ENCODE measurements around the gene SYN1.

SYN1 gene

DNA sequence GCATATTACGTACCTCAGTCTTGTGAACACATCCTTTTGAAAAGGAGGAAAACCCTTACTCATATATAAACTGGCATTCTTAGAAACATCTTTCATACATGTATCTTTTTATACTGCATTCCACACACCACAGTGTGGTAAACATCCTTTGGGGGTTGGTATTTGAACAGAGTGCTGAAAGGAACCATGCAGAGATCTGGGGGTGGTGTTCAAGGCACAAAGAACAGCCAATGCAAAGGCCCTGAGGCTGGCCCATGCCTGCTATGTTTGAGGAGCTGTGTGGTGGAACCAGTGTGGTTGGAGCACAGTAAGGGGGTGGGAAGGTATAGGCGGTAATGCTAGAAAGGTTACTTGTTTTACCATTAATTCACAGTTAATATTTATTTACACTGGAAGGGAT lies 28.7 kb upstream of the SYN1 start:
- Histone ChIP-seq H3K23ac (ENCODE audit: low read length) (no peak overlapping the region), H4K12ac (ENCODE audit: low read depth, low read length) (no peak overlapping the region), H4K8ac (ENCODE audit: low read depth, low read length) (no peak overlapping the region), H3K79me1 (ENCODE audit: low read length) (peaks cover 6% of the 10 kb centered on the region), H2BK5ac (ENCODE audit: low read depth, low read length, poor library complexity) (no peak overlapping the region), H3K79me2 (ENCODE audit: control insufficient read depth, insufficient read depth, low read length, poor library complexity) (peaks cover 3% of the 10 kb centered on the region), H2AFZ (ENCODE audit: insufficient read depth, low read length, poor library complexity) (no peak overlapping the region), H2BK120ac (ENCODE audit: insufficient read depth, low read length, poor library complexity) (no peak overlapping the region), H2BK12ac (ENCODE audit: low read length) (no peak overlapping the region), H3K4me3 (ENCODE audit: low read depth, low read length) (no peak overlapping the region), H2AK5ac (ENCODE audit: low read length) (no peak overlapping the region), H4K91ac (ENCODE audit: low read depth, low read length) (no peak overlapping the region), H3K14ac (ENCODE audit: low read length) (no peak overlapping the region), H3K18ac (ENCODE audit: low read length) (no peak overlapping the region), H3K4me1 (ENCODE audit: control insufficient read depth in 1 of 2, insufficient read depth in 2 of 2, low read length in 2 of 2) (peaks cover 4 to 6% of the 10 kb centered on the region in 2 experiments), H3K9ac (ENCODE audit: low read length) (no peak overlapping the region), H3K4ac (ENCODE audit: low read depth, low read length) (no peak overlapping the region), H3K9me3 (ENCODE audit: insufficient read depth, low read depth, low read length) (no peaks in the 10 kb centered on the region), H3K36me3 (ENCODE audit: control insufficient read depth in 1 of 2, insufficient read depth in 2 of 2, low read length in 2 of 2) (peaks cover 0 to 2% of the 10 kb centered on the region in 2 experiments), H3K27me3 (ENCODE audit: insufficient read depth, low read length) (no peaks in the 10 kb centered on the region), H3K27ac (ENCODE audit: low read depth, low read length) (no peak overlapping the region), H3K4me2 (ENCODE audit: low read length) (no peak overlapping the region)
- no peak for DNase-seq
- no CpG with 5 or more reads among the region's 2 CpGs for WGBS (ENCODE audit: extremely low coverage, insufficient coverage, insufficient read length)

DNA sequence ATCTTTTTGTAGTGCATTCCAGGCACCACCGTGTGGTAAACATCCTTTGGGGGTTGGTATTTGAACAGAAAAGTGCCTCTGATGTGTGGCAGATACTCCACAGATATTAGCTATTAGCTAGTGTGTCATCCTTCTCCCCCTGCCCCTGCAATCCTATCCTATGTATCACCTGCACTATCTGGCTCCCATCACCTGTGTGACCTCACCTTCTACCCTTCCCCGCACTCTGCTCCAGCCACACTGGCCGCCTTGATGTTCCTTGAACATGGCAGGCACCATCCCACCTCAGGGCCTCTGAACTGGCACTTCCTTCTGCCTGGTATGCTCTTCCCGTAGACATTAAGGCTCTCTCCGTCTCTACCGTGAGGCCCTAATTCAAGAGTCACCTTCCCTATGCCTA lies 27.0 kb upstream of the SYN1 start:
- Histone ChIP-seq H3K27me3 (ENCODE audit: insufficient read depth, low read length) (no peaks in the 10 kb centered on the region), H3K9me3 (ENCODE audit: insufficient read depth, low read depth, low read length) (no peaks in the 10 kb centered on the region), H3K18ac (ENCODE audit: low read length) (no peak overlapping the region), H2AK5ac (ENCODE audit: low read length) (no peak overlapping the region), H2AFZ (ENCODE audit: insufficient read depth, low read length, poor library complexity) (no peak overlapping the region), H2BK5ac (ENCODE audit: low read depth, low read length, poor library complexity) (no peak overlapping the region), H2BK120ac (ENCODE audit: insufficient read depth, low read length, poor library complexity) (no peak overlapping the region), H3K4me3 (ENCODE audit: low read depth, low read length) (no peak overlapping the region), H3K14ac (ENCODE audit: low read length) (no peak overlapping the region), H3K9ac (ENCODE audit: low read length) (no peak overlapping the region), H4K12ac (ENCODE audit: low read depth, low read length) (no peak overlapping the region), H4K8ac (ENCODE audit: low read depth, low read length) (no peak overlapping the region), H3K23ac (ENCODE audit: low read length) (no peak overlapping the region), H3K79me1 (ENCODE audit: low read length) (peaks cover 6% of the 10 kb centered on the region), H3K4ac (ENCODE audit: low read depth, low read length) (no peak overlapping the region), H4K91ac (ENCODE audit: low read depth, low read length) (no peak overlapping the region), H3K36me3 (ENCODE audit: control insufficient read depth in 1 of 2, insufficient read depth in 2 of 2, low read length in 2 of 2) (no peaks in the 10 kb centered on the region), H2BK12ac (ENCODE audit: low read length) (no peak overlapping the region), H3K4me2 (ENCODE audit: low read length) (no peak overlapping the region), H3K4me1 (ENCODE audit: control insufficient read depth in 1 of 2, insufficient read depth in 2 of 2, low read length in 2 of 2) (peaks cover 4 to 6% of the 10 kb centered on the region in 2 experiments), H3K79me2 (ENCODE audit: control insufficient read depth, insufficient read depth, low read length, poor library complexity) (peaks cover 3% of the 10 kb centered on the region), H3K27ac (ENCODE audit: low read depth, low read length) (peak overlapping the region; percentile 26)
- peak; percentile 23 to 36 for DNase-seq
- no CpG with 5 or more reads among the region's 6 CpGs for WGBS (ENCODE audit: extremely low coverage, insufficient coverage, insufficient read length)

DNA sequence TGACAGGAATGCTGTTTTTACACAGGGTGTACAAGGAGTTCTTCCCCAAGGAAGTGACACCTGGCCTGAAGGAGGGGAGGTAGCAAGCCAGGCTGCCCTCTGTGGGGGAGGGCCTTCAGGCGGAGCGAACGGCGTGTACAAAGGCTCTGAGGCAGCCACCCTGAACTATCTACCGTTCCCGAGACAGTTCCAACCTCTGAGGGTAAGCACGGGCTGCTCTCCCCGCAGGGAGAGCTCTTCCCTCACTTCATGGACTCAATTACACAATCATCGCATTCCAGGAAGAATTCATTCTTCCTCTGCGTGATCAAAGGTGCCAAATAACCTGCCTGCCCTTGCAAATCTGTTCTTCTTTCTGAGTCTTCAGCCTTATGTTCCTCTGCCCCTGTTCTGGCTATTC lies 25.9 kb upstream of the SYN1 start:
- Histone ChIP-seq H3K9me3 (ENCODE audit: insufficient read depth, low read depth, low read length) (no peaks in the 10 kb centered on the region), H3K79me1 (ENCODE audit: low read length) (peaks cover 3% of the 10 kb centered on the region), H3K23ac (ENCODE audit: low read length) (no peak overlapping the region), H3K79me2 (ENCODE audit: control insufficient read depth, insufficient read depth, low read length, poor library complexity) (peaks cover 3% of the 10 kb centered on the region), H2AK5ac (ENCODE audit: low read length) (no peak overlapping the region), H4K91ac (ENCODE audit: low read depth, low read length) (no peak overlapping the region), H4K8ac (ENCODE audit: low read depth, low read length) (no peak overlapping the region), H3K4me2 (ENCODE audit: low read length) (no peak overlapping the region), H2BK120ac (ENCODE audit: insufficient read depth, low read length, poor library complexity) (no peak overlapping the region), H3K18ac (ENCODE audit: low read length) (no peak overlapping the region), H3K4me3 (ENCODE audit: low read depth, low read length) (no peak overlapping the region), H2BK12ac (ENCODE audit: low read length) (no peak overlapping the region), H2BK5ac (ENCODE audit: low read depth, low read length, poor library complexity) (no peak overlapping the region), H3K14ac (ENCODE audit: low read length) (no peak overlapping the region), H2AFZ (ENCODE audit: insufficient read depth, low read length, poor library complexity) (no peak overlapping the region), H3K27ac (ENCODE audit: low read depth, low read length) (no peak overlapping the region), H3K27me3 (ENCODE audit: insufficient read depth, low read length) (no peaks in the 10 kb centered on the region), H3K9ac (ENCODE audit: low read length) (no peak overlapping the region), H4K12ac (ENCODE audit: low read depth, low read length) (no peak overlapping the region), H3K4me1 (ENCODE audit: control insufficient read depth in 1 of 2, insufficient read depth in 2 of 2, low read length in 2 of 2) (peaks cover 4 to 6% of the 10 kb centered on the region in 2 experiments), H3K36me3 (ENCODE audit: control insufficient read depth in 1 of 2, insufficient read depth in 2 of 2, low read length in 2 of 2) (peaks cover 4 to 8% of the 10 kb centered on the region in 2 experiments), H3K4ac (ENCODE audit: low read depth, low read length) (no peak overlapping the region)
- WGBS (ENCODE audit: extremely low coverage, insufficient coverage, insufficient read length): no CpG with 5 or more reads among the region's 10 CpGs
- peak; percentile 47 to 70 for DNase-seq

DNA sequence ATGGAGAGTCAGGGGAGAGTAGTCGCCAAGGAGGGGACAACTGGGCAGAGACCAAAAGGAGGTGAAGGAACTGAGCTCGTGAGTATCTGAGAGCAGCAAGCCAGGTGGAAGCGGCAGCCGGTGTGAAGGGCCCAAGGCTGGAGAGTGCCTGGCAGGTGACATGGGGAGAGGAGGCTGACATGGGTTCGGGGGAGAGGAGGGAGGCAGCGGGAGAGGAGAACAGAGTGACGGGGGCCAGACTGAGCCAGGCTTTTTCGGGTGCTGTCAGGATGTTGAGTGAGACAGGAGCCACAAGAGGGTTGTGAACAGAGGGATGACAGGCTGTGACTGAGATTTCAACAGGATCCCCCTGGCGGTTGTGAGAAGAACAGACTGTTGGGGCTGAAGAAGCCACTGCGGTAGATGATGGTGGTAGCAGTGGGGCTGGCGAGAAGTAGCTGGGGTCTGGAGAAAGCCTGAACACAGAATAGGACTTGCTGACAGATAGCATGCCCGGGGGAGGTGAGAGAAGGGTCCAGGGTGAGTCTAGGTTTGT lies 25.0 kb upstream of the SYN1 start:
- peak in 1 of 2 donors; percentile 21 for DNase-seq
- H3K36me3 ChIP-seq (ENCODE audit: control insufficient read depth in 1 of 2, insufficient read depth in 2 of 2, low read length in 2 of 2): peaks cover 4 to 13% of the 10 kb centered on the region in 2 experiments
- H2BK120ac ChIP-seq (ENCODE audit: insufficient read depth, low read length, poor library complexity): no peak overlapping the region
- H3K79me1 ChIP-seq (ENCODE audit: low read length): no peaks in the 10 kb centered on the region
- H3K27ac ChIP-seq (ENCODE audit: low read depth, low read length): no peak overlapping the region
- no peak overlapping the region for H4K8ac ChIP-seq (ENCODE audit: low read depth, low read length)
- H3K4me2 ChIP-seq (ENCODE audit: low read length): no peak overlapping the region
- no peak overlapping the region for H2AK5ac ChIP-seq (ENCODE audit: low read length)
- H3K4ac ChIP-seq (ENCODE audit: low read depth, low read length): no peak overlapping the region
- H3K4me3 ChIP-seq (ENCODE audit: low read depth, low read length): no peak overlapping the region
- H2BK12ac ChIP-seq (ENCODE audit: low read length): no peak overlapping the region
- no peaks in the 10 kb centered on the region for H3K9me3 ChIP-seq (ENCODE audit: insufficient read depth, low read depth, low read length)
- no peak overlapping the region for H3K9ac ChIP-seq (ENCODE audit: low read length)
- H3K18ac ChIP-seq (ENCODE audit: low read length): no peak overlapping the region
- no peak overlapping the region for H3K23ac ChIP-seq (ENCODE audit: low read length)
- H4K12ac ChIP-seq (ENCODE audit: low read depth, low read length): no peak overlapping the region
- WGBS (ENCODE audit: extremely low coverage, insufficient coverage, insufficient read length): no CpG with 5 or more reads among the region's 12 CpGs
- H3K4me1 ChIP-seq (ENCODE audit: control insufficient read depth in 1 of 2, insufficient read depth in 2 of 2, low read length in 2 of 2): peaks cover 4 to 6% of the 10 kb centered on the region in 2 experiments
- no peaks in the 10 kb centered on the region for H3K79me2 ChIP-seq (ENCODE audit: control insufficient read depth, insufficient read depth, low read length, poor library complexity)
- no peak overlapping the region for H2AFZ ChIP-seq (ENCODE audit: insufficient read depth, low read length, poor library complexity)
- no peak overlapping the region for H4K91ac ChIP-seq (ENCODE audit: low read depth, low read length)
- H3K14ac ChIP-seq (ENCODE audit: low read length): no peak overlapping the region
- no peaks in the 10 kb centered on the region for H3K27me3 ChIP-seq (ENCODE audit: insufficient read depth, low read length)
- H2BK5ac ChIP-seq (ENCODE audit: low read depth, low read length, poor library complexity): no peak overlapping the region
